Ovary (tissue), 3 donors: ENCODE results near the gene SERP1.

Experiments used
- CTCF ChIP-seq, 3 donors: fragments of 450-650 bp in 2 of 3; fragments of 200-600 bp in 1 of 3; IDR thresholded peaks; one replicate each; pipeline versions ENCODE4 v1.5.1 to v1.8.0; 2016 to 2022; ENCODE audit warnings: antibody characterized with exemption in 3 of 3, mild to moderate bottlenecking in 1 of 3
- EP300 ChIP-seq: sonication (generic); formaldehyde crosslinking; IDR thresholded peaks from one replicate; pipeline ENCODE4 v1.6.1; 2017; ENCODE audit warnings: antibody characterized with exemption
- donor health status: DM: no; HTN: no; CAD: no.

- peak; percentile 69 to 84 (median 71) for TF ChIP-seq CTCF (IDR thresholded peaks at IDR 0.05)
- TF ChIP-seq EP300: no peak
Measured at GRCh38 chr3:150495563-150496168, 50.6 kb downstream of the SERP1 start.
